HG03575 (cell line): Measurements from ENCODE around the gene KAZN.
"Not testable (repeated sequence)": the region's sequence is repeated elsewhere in the genome, so short reads cannot be mapped to it uniquely, and the experiment has no call there.

Experiments used
- ATAC-seq: cut with Tn5 transposase; IDR thresholded peaks from one replicate; pipeline ENCODE4 v1.9.1; 2021; ENCODE audit not compliant: unreplicated experiment, insufficient number of reproducible peaks, low FRiP score; ENCODE audit errors: extremely low read depth

Gene KAZN

DNA sequence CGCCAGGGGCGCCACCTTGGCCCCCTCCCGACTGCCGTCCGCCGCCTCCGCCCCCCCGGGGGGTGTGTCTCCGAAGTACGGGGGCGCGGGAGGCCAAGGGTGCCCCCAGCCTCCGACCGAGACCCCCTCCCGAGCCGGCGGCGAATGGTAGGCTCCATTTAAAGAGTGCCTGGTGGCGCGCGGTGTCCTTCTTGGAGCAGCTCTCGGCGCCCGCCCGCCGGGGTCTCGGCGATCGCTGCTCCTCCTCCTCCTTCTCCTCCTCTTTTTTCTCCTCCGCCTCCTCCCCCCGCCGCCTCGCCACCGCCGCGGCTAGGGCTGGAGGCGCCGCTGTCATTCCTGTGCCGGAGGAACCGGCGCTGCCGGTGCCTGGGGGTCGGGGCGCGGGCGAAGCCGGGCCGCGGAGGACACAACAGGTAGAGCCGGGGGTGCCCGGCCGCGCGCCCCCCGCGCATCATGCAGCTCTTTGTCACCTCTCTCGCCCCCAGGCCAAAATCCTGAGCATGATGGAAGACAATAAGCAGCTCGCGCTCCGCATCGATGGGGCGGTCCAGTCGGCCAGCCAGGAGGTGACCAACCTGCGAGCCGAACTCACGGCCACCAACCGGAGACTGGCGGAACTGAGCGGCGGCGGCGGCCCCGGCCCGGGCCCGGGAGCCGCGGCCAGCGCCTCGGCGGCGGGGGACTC is at the start of gene KAZN:
KAZN (plus strand) TSS at position 188 of the 685 bp plus-strand sequence.
- ATAC-seq: no peak

DNA sequence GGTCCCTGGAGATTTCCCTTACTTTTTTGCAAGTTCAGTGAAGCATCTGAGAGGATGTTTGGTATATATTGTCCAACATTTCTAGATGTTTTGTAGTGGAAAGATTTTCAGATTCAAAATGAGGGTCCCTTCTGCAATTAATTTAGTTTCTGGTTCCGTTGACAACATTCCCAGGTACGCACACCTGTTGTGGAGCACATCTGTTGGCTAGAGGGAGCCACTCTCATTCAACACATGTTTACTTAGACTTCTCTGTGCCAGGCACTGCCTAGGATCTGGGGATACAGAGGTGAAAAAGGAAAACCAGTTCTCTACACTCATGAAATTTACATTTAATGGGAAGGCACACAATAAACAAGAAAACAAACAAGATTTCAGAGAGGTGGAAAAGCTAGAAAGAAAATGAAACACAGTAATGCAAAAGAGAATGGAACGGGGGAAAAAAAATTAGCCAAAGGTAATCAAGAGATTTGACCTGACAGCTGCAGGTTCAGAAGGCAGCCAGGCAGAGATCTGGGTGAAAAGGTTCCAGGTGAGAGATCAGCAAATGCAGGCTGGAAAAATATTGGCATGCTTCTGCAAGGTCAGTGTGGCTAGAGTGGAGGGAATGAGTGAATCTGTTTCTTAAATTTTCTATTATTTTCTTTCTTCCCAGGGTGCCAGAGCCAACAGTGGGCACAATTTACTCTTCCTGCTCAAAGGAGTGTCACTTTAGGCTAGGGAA is 48.4 kb upstream of the KAZN start:
- no peak for ATAC-seq

DNA sequence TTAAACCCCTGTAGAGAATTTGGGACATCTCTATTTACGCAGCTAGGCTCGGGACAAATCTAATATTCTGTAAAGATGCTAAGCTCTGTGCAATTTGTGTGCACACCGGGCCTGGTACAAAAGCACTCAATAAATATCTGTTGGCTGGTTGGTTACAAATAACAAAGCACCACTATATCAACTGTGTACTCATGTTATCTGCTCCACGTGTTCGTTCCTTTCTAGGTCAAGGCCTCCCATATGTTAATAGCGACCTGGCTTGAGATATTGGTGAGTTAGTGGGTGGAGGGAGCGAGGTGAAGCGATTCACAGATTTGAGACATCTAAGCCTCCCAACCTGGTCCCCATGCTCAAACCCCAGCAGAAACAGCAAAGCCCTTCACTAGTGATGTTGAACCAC is 47.1 kb upstream of the KAZN start:
- ATAC-seq: no peak

GRCh38 chr1:14552246-14552965 is 46.1 kb upstream of the KAZN start:
- no peak for ATAC-seq

GRCh38 chr1:14553711-14554110 is 44.8 kb upstream of the KAZN start:
- ATAC-seq: no peak

GRCh38 chr1:14555091-14555490 is 43.4 kb upstream of the KAZN start:
- no peak for ATAC-seq

GRCh38 chr1:14561014-14561693 is 37.3 kb upstream of the KAZN start:
- ATAC-seq: no peak

GRCh38 chr1:14565090-14565489 is 33.4 kb upstream of the KAZN start:
- no peak for ATAC-seq

DNA sequence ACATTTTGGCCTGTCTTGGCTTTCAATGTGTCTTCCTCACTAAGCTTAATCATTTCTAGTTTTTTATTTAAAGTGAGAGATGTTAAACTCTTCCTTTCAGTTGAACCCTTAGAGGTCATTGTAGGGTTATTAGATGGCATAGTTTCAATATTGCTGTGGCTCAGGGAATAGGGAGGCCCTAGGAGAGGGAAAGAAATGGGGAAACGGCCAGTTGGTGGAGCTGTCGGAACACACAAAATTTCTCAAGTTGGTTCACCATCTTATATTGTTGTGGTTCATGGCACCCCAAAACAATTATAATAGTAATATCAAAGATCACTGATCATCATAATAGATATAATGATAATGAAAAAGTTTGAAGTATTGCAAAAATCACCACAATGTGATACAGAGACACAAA is 31.4 kb upstream of the KAZN start:
- no peak for ATAC-seq

DNA sequence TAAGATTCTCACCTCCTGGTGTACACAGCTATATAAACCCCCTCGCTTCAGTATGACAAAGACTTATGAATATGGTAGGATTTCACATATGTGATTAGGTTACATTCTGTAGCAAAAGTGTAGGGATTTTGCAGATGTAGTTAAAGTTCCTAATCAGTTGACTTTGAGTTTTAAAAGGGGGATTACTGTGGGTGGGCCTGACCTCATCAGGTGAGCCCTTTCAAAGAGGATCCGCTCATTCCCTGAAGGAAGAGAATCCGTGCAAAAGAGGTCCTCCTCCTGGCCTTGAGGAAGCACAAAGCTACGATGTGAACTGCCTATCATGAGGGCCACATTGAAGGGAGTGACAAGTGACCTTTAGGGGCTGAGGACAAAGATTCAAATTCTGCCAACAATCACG is 30.6 kb upstream of the KAZN start:
- ATAC-seq: no peak

DNA sequence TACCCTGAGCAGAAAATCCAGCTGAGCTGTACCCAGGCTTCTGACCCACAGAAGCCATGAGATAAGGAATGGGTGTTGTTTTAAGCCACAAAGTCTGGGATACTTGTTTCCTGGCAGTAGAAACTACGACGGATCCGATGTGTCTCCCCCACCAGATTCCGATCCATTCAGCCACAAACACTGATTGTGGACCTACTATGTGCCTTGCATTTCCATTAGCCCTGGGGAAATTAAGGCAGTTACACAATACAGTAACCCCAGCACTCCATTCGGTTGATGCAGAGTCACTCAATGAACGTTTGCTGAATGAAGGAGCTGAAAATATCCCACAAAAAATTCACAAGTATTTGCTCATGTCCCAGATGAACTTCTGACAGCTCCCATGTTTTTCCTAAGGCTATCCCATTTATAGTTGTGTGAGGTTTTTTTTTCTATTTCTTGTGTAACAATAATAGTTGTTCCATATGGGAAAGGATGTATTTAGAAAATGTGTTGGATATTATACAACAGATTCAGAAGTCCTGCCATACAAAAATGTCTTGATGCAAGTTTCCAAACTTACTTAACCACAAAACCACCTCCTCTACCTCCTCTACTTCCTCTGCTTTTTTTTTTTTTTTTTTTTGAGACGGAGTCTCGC is 29.6 kb upstream of the KAZN start:
- no peak for ATAC-seq

DNA sequence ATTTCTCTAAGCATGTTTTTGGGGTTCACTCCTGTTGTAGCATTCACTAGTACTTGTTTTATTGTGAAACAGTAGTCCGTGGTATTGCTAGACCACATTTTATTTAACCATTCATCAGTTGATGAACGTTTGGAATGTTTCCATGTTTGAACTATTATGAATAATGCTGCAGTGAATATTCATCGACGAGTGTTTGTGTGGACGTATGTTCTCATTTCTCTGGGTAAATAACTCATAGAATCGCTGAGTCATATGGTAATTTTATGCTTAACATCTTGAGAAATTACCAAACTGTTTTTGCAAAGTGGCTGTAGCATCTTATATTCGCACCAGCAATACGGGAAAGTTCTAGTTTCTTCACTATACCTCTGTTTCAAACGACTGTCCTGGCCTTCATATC is 28.0 kb upstream of the KAZN start:
- ATAC-seq: no peak

- ATAC-seq: no peak
These were observed 26.4 kb upstream of the KAZN start for GRCh38 chr1:14571810-14572767.

- ATAC-seq: no peak
These were observed 25.6 kb upstream of the KAZN start for GRCh38 chr1:14572861-14573260.

GRCh38 chr1:14576155-14576554 is 22.3 kb upstream of the KAZN start:
- no peak for ATAC-seq

GRCh38 chr1:14577261-14577660 is 21.2 kb upstream of the KAZN start:
- ATAC-seq: no peak

- ATAC-seq: no peak
These were observed 20.3 kb upstream of the KAZN start for GRCh38 chr1:14578156-14578555.

GRCh38 chr1:14580295-14580694 is 18.2 kb upstream of the KAZN start:
- not testable (repeated sequence) for ATAC-seq
